Ascending aorta (tissue), 2 donors: ENCODE results near the gene TSG101. TPM values are rescaled to one million over a fixed set of nuclear protein-coding genes. Genes with fewer than 3 reads are reported as not detected.

ENCODE experiments used
- DNase-seq, 2 donors: peaks; one replicate each; pipeline ENCODE4 v3.0.0-alpha.2; 2019; ENCODE audit warnings: low spot score in 2 of 2
- H3K27ac ChIP-seq, 2 donors: fragments of 200-600 bp; sonication (generic); one replicate each; pipeline ENCODE4 v1.5.1; 2016 to 2017; ENCODE audit warnings: mild to moderate bottlenecking in 1 of 2
- H3K27me3 ChIP-seq: fragments of 200-600 bp; sonication (generic); one replicate; pipeline ENCODE4 v1.5.1; 2017
- H3K36me3 ChIP-seq, 2 donors: fragments of 200-600 bp; sonication (generic); one replicate each; pipeline ENCODE4 v1.5.1; 2016
- H3K4me1 ChIP-seq, 2 donors: fragments of 200-600 bp; sonication (generic); one replicate each; pipeline ENCODE4 v1.5.1; 2016 to 2017; ENCODE audit warnings: mild to moderate bottlenecking in 1 of 2
- H3K4me3 ChIP-seq, 2 donors: fragments of 200-600 bp; sonication (generic); one replicate each; pipeline ENCODE4 v1.5.1; 2016 to 2017; ENCODE audit warnings: mild to moderate bottlenecking in 1 of 2
- H3K9me3 ChIP-seq, 2 donors: fragments of 200-600 bp; sonication (generic); one replicate each; pipeline ENCODE4 v1.5.1; 2016
- intact Hi-C: fragments of 100-400 bp; cut with DNase I; formaldehyde crosslinking; loops from one replicate; pipeline ENCODE4 v1.15.1; 2023
- total RNA-seq: library from RNA; depleted of rRNA; stranded (reverse); fragments of >200 nt; gene quantifications from one replicate; pipeline ENCODE4 v1.1.0, GENCODE V29; 2016
- TF ChIP-seq, protein P1 (sequence below), 3 experiments: fragments of 200-600 bp in 2 of 3; fragments of 450-650 bp in 1 of 3; sonication (generic) in 2 of 3; IDR thresholded peaks; one replicate each; pipeline ENCODE4 v1.5.1; 2016 to 2019; ENCODE audit warnings: antibody characterized with exemption in 3 of 3, mild to moderate bottlenecking in 1 of 3, moderate library complexity in 1 of 3

TSG101 gene
- total RNA-seq: 20.3 TPM

- H3K36me3 ChIP-seq: no peaks in the 10 kb centered on the region
- no peaks in the 10 kb centered on the region for H3K27me3 ChIP-seq
- peak within 1 kb of the TSS; percentile 90 to 94 for H3K27ac ChIP-seq
- peaks cover 0 to 7% of the 10 kb centered on the region in 2 donors for H3K4me1 ChIP-seq
- peak; percentile 60 to 96 for DNase-seq
- no peaks in the 10 kb centered on the region for H3K9me3 ChIP-seq
- H3K4me3 ChIP-seq: peak within 1 kb of the TSS; percentile 79 to 93
- TF ChIP-seq, protein P1, sequence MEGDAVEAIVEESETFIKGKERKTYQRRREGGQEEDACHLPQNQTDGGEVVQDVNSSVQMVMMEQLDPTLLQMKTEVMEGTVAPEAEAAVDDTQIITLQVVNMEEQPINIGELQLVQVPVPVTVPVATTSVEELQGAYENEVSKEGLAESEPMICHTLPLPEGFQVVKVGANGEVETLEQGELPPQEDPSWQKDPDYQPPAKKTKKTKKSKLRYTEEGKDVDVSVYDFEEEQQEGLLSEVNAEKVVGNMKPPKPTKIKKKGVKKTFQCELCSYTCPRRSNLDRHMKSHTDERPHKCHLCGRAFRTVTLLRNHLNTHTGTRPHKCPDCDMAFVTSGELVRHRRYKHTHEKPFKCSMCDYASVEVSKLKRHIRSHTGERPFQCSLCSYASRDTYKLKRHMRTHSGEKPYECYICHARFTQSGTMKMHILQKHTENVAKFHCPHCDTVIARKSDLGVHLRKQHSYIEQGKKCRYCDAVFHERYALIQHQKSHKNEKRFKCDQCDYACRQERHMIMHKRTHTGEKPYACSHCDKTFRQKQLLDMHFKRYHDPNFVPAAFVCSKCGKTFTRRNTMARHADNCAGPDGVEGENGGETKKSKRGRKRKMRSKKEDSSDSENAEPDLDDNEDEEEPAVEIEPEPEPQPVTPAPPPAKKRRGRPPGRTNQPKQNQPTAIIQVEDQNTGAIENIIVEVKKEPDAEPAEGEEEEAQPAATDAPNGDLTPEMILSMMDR (IDR thresholded peaks at IDR 0.05): no peak
- intact Hi-C loops: loop anchor here (1.0 to 5.0 kb wide), 7 partner anchors 62 to 1841 kb away; partner anchors contain the start of genes GTF2H1, HPS5, SPTY2D1 and TMEM86A
Measured at GRCh38 chr11:18526521-18527296, at the start of gene TSG101. TSG101 (minus strand) TSS chr11:18526942; CDS start chr11:18526816, 126 bp downstream.

GRCh38 chr11:18575361-18575760 lies 48.6 kb upstream of the TSG101 start:
- peaks cover 34 to 63% of the 10 kb centered on the region in 2 donors for H3K36me3 ChIP-seq
- H3K4me3 ChIP-seq: no peak overlapping the region
- DNase-seq: no peak
- intact Hi-C loops: no loop called here
- no peaks in the 10 kb centered on the region for H3K27me3 ChIP-seq
- TF ChIP-seq, protein P1 (IDR thresholded peaks at IDR 0.05): no peak
- H3K4me1 ChIP-seq: no peaks in the 10 kb centered on the region
- no peaks in the 10 kb centered on the region for H3K9me3 ChIP-seq
- H3K27ac ChIP-seq: no peak overlapping the region

DNA sequence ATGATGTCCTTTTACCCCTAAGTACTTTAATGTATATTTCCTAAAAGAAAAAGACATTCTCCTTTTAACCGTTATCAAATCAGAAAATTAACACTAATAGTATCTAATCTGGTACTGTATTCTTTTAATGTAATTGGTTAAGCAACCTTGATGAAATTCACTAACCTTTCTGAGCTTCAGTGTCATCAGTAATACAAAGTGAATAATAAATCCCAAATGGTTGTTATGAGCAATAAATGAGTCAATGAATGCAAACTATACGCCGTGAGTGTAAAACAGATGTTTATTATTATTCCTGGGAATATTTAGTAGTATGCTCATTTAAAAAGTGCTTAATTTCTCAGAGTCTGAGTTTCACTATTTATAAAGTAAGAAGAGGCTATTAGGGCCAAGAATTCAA lies 40.3 kb upstream of the TSG101 start:
- Histone ChIP-seq H3K9me3 (no peaks in the 10 kb centered on the region), H3K4me1 (no peaks in the 10 kb centered on the region), H3K4me3 (no peak overlapping the region), H3K36me3 (peaks cover 23 to 65% of the 10 kb centered on the region in 2 donors), H3K27ac (no peak overlapping the region), H3K27me3 (no peaks in the 10 kb centered on the region)
- intact Hi-C loops: no loop called here
- no peak for DNase-seq
- TF ChIP-seq, protein P1 (IDR thresholded peaks at IDR 0.05): no peak

DNA sequence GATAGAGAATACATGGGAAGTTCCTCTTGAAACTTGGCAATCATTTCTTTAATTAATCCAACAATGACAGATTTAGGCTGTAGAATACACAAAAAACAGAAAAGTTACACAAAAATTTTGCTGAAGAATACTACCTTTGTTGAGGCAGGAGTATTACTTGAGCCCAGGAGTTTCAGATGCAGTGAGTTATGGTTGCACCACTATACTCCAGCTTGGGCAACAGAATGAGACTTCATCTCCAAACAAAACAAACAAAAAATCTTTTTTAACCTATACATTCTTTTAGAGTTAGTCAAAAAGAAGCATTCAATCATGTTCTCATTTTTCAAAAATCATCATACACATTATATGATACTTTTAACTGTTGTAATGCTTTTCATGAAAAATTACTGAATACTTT lies 39.7 kb upstream of the TSG101 start:
- H3K9me3 ChIP-seq: no peaks in the 10 kb centered on the region
- no peaks in the 10 kb centered on the region for H3K27me3 ChIP-seq
- no peak for DNase-seq
- no peak overlapping the region for H3K4me3 ChIP-seq
- no peaks in the 10 kb centered on the region for H3K4me1 ChIP-seq
- TF ChIP-seq, protein P1 (IDR thresholded peaks at IDR 0.05): no peak
- peaks cover 29 to 65% of the 10 kb centered on the region in 2 donors for H3K36me3 ChIP-seq
- intact Hi-C loops: no loop called here
- no peak overlapping the region for H3K27ac ChIP-seq

GRCh38 chr11:18564149-18564548 lies 37.4 kb upstream of the TSG101 start:
- H3K27me3 ChIP-seq: no peaks in the 10 kb centered on the region
- no peaks in the 10 kb centered on the region for H3K9me3 ChIP-seq
- no peak overlapping the region for H3K27ac ChIP-seq
- DNase-seq: no peak
- H3K36me3 ChIP-seq: peaks cover 42 to 67% of the 10 kb centered on the region in 2 donors
- intact Hi-C loops: no loop called here
- H3K4me1 ChIP-seq: no peaks in the 10 kb centered on the region
- no peak overlapping the region for H3K4me3 ChIP-seq
- TF ChIP-seq, protein P1 (IDR thresholded peaks at IDR 0.05): no peak
